22Rv1 (cell line): ENCODE data around the gene ARHGAP10.

Experiments
- ZFX ChIP-seq: fragments of 450-650 bp; IDR thresholded peaks from 2 replicates; pipeline ENCODE4 v1.6.1; 2017; ENCODE audit warnings: antibody characterized with exemption, borderline replicate concordance
- TF ChIP-seq, protein P1 (sequence below): fragments of 450-650 bp; IDR thresholded peaks from 2 replicates; pipeline ENCODE4 v1.5.1; 2017; ENCODE audit warnings: mild to moderate bottlenecking

DNA sequence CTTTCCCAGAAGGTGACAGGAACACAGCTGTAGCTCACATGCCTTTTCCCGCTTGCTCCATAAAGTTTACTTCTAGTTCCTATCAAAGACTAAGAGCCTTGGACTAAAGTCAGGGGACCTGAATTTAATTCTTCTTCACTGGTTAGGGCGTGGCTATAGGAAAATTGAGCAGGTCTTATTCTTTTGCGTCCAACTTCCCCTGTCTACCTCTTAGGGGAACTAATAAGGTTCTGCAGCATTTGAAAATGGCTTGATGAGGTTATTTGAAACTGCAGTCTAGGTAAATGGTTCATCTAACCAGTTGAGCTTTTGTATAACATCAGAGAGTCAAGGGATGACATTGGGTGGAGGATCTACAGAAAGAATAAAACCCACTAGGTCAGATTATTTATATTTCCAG lies 2.6 kb downstream of the ARHGAP10 start:
- TF ChIP-seq, protein P1, sequence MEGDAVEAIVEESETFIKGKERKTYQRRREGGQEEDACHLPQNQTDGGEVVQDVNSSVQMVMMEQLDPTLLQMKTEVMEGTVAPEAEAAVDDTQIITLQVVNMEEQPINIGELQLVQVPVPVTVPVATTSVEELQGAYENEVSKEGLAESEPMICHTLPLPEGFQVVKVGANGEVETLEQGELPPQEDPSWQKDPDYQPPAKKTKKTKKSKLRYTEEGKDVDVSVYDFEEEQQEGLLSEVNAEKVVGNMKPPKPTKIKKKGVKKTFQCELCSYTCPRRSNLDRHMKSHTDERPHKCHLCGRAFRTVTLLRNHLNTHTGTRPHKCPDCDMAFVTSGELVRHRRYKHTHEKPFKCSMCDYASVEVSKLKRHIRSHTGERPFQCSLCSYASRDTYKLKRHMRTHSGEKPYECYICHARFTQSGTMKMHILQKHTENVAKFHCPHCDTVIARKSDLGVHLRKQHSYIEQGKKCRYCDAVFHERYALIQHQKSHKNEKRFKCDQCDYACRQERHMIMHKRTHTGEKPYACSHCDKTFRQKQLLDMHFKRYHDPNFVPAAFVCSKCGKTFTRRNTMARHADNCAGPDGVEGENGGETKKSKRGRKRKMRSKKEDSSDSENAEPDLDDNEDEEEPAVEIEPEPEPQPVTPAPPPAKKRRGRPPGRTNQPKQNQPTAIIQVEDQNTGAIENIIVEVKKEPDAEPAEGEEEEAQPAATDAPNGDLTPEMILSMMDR: no peak
- no peak for TF ChIP-seq ZFX
